OCI-LY1 (cell line): ENCODE data around the gene BSG.

ENCODE experiments used
- H2AFZ ChIP-seq: fragments of 200-600 bp; sonication (generic), shearing (Covaris generic); 2 replicates; pipeline ENCODE4 v1.6.0; 2014; ENCODE audit warnings: antibody characterized with exemption, mild to moderate bottlenecking, low read length
- H3F3A ChIP-seq: fragments of 200-600 bp; sonication (generic), shearing (Covaris generic); 2 replicates; pipeline ENCODE4 v1.6.0; 2014; ENCODE audit warnings: mild to moderate bottlenecking, antibody characterized with exemption, low read length, moderate library complexity; ENCODE audit not compliant: insufficient read depth
- H3K27ac ChIP-seq: fragments of 200-600 bp; sonication (generic); 2 replicates; pipeline ENCODE4 v1.5.1; 2014; ENCODE audit warnings: low read length, mixed run types, mild to moderate bottlenecking, low read depth; ENCODE audit not compliant: poor library complexity, severe bottlenecking
- H3K27me3 ChIP-seq: fragments of 200-600 bp; sonication (generic); 2 replicates; pipeline ENCODE4 v1.6.0; 2014; ENCODE audit warnings: antibody characterized with exemption, mild to moderate bottlenecking, low read length, moderate library complexity; ENCODE audit not compliant: insufficient read depth
- H3K36me3 ChIP-seq: fragments of 200-600 bp; sonication (generic); 2 replicates; pipeline ENCODE4 v1.6.1; 2014; ENCODE audit warnings: mild to moderate bottlenecking, antibody characterized with exemption, low read length, moderate library complexity, mixed read lengths; ENCODE audit not compliant: insufficient read depth
- H3K4me1 ChIP-seq: fragments of 200-600 bp; sonication (generic); 2 replicates; pipeline ENCODE4 v1.5.1; 2014; ENCODE audit warnings: mild to moderate bottlenecking, low read length, moderate library complexity; ENCODE audit not compliant: insufficient read depth, severe bottlenecking
- H3K4me2 ChIP-seq: fragments of 200-600 bp; sonication (generic), shearing (Covaris generic); 2 replicates; pipeline ENCODE4 v1.6.1; 2014; ENCODE audit warnings: low read length
- H3K4me3 ChIP-seq: fragments of 200-600 bp; sonication (generic); 2 replicates; pipeline ENCODE4 v1.5.1; 2014; ENCODE audit warnings: low read length, low read depth, mild to moderate bottlenecking, mixed read lengths; ENCODE audit not compliant: poor library complexity, severe bottlenecking
- H3K79me2 ChIP-seq: fragments of 200-600 bp; shearing (Covaris generic); 2 replicates; pipeline ENCODE4 v1.6.1; 2016; ENCODE audit warnings: mixed run types, low read length, mixed read lengths; ENCODE audit not compliant: insufficient read depth
- H3K9ac ChIP-seq: fragments of 200-600 bp; sonication (generic), shearing (Covaris generic); 2 replicates; pipeline ENCODE4 v1.6.1; 2014; ENCODE audit warnings: mild to moderate bottlenecking, low read length, mixed read lengths
- H3K9me2 ChIP-seq: fragments of 200-600 bp; sonication (generic), shearing (Covaris generic); 2 replicates; pipeline ENCODE4 v1.6.1; 2014; ENCODE audit warnings: low read depth, mild to moderate bottlenecking, low read length, mixed read lengths
- H3K9me3 ChIP-seq: fragments of 200-600 bp; shearing (Covaris generic); 2 replicates; pipeline ENCODE4 v1.6.1; 2014; ENCODE audit warnings: low read length, mixed read lengths
- H4K20me1 ChIP-seq: fragments of 200-600 bp; sonication (generic), shearing (Covaris generic); 2 replicates; pipeline ENCODE4 v1.6.0; 2016; ENCODE audit warnings: mild to moderate bottlenecking, low read length; ENCODE audit not compliant: insufficient read depth
- EZH2 ChIP-seq: fragments of 200-600 bp; sonication (generic), shearing (Covaris generic); IDR thresholded peaks from 2 replicates; pipeline ENCODE4 v1.8.0; 2017; ENCODE audit warnings: borderline replicate concordance, mixed run types, mild to moderate bottlenecking, antibody characterized with exemption, low read length, moderate library complexity, mixed read lengths
- TF ChIP-seq, protein P1 (sequence below): fragments of 200-600 bp; sonication (generic), shearing (Covaris generic); IDR thresholded peaks from 2 replicates; pipeline ENCODE4 v1.5.1; 2017; ENCODE audit warnings: mild to moderate bottlenecking, antibody characterized with exemption, low read length, moderate library complexity, mixed read lengths

The BSG gene

DNA sequence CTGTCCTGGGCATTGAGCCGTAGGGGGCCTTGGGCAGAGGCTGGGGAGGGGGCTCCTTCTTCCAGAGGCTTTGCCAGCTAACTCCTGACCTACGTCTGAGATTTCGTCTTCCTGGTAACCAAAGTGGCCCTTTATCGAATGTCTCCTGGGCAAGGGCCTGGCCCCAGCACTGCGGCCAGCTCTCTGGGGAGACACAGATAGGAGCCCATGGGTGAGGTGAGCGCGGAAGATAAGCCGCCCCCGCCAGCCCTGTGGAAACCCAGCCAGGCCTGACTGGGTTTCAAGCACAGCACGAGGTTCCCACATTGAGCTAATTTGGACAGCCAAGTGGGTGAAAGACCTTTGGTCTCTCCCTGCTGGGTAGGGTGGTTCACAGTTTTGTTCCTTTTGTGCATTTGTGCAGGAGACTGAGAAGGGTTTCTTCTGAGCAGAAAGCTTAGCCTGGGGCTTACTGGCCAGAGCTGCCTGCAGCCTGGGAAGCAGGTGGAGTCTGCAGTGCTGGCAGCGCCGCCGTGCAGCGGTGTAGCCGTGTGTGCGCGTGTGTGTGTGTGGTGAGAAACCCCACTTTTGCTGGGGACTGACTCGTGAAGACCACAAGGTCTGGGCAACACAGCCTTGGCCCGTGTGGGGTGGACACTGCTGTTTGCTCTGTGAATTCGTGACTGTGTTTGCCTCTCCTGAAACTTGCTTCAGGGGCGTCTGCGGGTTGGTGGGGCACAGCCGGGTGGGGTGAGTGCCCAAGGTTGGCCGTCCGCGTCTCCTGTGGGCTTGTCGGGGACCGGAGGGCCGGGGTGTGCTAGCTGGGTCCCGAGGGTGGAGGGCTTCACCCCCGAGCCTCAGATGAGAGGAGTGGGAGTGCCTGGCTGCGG, 2.5 kb downstream of the BSG start:
- no peak for TF ChIP-seq EZH2
- TF ChIP-seq, protein P1, sequence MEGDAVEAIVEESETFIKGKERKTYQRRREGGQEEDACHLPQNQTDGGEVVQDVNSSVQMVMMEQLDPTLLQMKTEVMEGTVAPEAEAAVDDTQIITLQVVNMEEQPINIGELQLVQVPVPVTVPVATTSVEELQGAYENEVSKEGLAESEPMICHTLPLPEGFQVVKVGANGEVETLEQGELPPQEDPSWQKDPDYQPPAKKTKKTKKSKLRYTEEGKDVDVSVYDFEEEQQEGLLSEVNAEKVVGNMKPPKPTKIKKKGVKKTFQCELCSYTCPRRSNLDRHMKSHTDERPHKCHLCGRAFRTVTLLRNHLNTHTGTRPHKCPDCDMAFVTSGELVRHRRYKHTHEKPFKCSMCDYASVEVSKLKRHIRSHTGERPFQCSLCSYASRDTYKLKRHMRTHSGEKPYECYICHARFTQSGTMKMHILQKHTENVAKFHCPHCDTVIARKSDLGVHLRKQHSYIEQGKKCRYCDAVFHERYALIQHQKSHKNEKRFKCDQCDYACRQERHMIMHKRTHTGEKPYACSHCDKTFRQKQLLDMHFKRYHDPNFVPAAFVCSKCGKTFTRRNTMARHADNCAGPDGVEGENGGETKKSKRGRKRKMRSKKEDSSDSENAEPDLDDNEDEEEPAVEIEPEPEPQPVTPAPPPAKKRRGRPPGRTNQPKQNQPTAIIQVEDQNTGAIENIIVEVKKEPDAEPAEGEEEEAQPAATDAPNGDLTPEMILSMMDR, result no peak
- Histone ChIP-seq H3K4me2 (peak overlapping the region; percentile 67), H3K79me2 (peaks cover 39% of the 10 kb centered on the region), H3K9me3 (no peaks in the 10 kb centered on the region), H3K9ac (peak overlapping the region; percentile 46; the same call in 1 of the 2 replicates), H3K36me3 (peaks cover 16% of the 10 kb centered on the region; the same call in 1 of the 2 replicates), H3K4me1 (peaks cover 32% of the 10 kb centered on the region), H4K20me1 (no peaks in the 10 kb centered on the region), H3K27ac (peak overlapping the region; percentile 49), H3F3A (peaks cover 7% of the 10 kb centered on the region; the same call in 1 of the 2 replicates), H2AFZ (no peak overlapping the region), H3K4me3 (peak overlapping the region; percentile 94), H3K9me2 (no peaks in the 10 kb centered on the region), H3K27me3 (no peaks in the 10 kb centered on the region)

GRCh38 chr19:575527-576506, 3.4 kb downstream of the BSG start:
- no peak overlapping the region for H3K27ac ChIP-seq
- peaks cover 7% of the 10 kb centered on the region; the same call in 1 of the 2 replicates for H3F3A ChIP-seq
- H3K4me1 ChIP-seq, result peaks cover 31% of the 10 kb centered on the region
- H3K4me3 ChIP-seq, result peak overlapping the region; percentile 94
- no peaks in the 10 kb centered on the region for H4K20me1 ChIP-seq
- H2AFZ ChIP-seq, result no peak overlapping the region
- H3K27me3 ChIP-seq, result no peaks in the 10 kb centered on the region
- peaks cover 23% of the 10 kb centered on the region; the same call in 1 of the 2 replicates for H3K36me3 ChIP-seq
- H3K79me2 ChIP-seq, result peaks cover 39% of the 10 kb centered on the region
- H3K9me3 ChIP-seq, result no peaks in the 10 kb centered on the region
- no peak for TF ChIP-seq EZH2
- TF ChIP-seq, protein P1, result no peak
- H3K9ac ChIP-seq, result peak overlapping the region; percentile 46; the same call in 1 of the 2 replicates
- no peaks in the 10 kb centered on the region for H3K9me2 ChIP-seq
- H3K4me2 ChIP-seq, result peak overlapping the region; percentile 67

GRCh38 chr19:576768-577438, 4.5 kb downstream of the BSG start:
- no peak overlapping the region for H3K4me3 ChIP-seq
- H3K9me2 ChIP-seq, result no peaks in the 10 kb centered on the region
- H3K4me1 ChIP-seq, result peaks cover 21% of the 10 kb centered on the region
- no peaks in the 10 kb centered on the region for H4K20me1 ChIP-seq
- no peak overlapping the region for H2AFZ ChIP-seq
- no peak overlapping the region for H3K9ac ChIP-seq
- 0 out of 2 replicates have a peak, but pooled peaks cover 1% of the 10 kb centered on the region for H3F3A ChIP-seq
- H3K36me3 ChIP-seq, result peaks cover 32% of the 10 kb centered on the region
- no peaks in the 10 kb centered on the region for H3K27me3 ChIP-seq
- no peak overlapping the region for H3K4me2 ChIP-seq
- TF ChIP-seq EZH2, result no peak
- TF ChIP-seq, protein P1, result no peak
- H3K27ac ChIP-seq, result no peak overlapping the region
- H3K79me2 ChIP-seq, result peaks cover 39% of the 10 kb centered on the region
- no peaks in the 10 kb centered on the region for H3K9me3 ChIP-seq
